HG03521 (cell line): Measurements from ENCODE around the gene MMP19.
"Not testable (repeated sequence)": the region's sequence is repeated elsewhere in the genome, so short reads cannot be mapped to it uniquely, and the experiment has no call there.

ENCODE experiments used
- ATAC-seq: cut with Tn5 transposase; IDR thresholded peaks from one replicate; pipeline ENCODE4 v1.9.1; 2021; ENCODE audit warnings: mild to moderate bottlenecking, moderate library complexity; ENCODE audit not compliant: unreplicated experiment

Gene MMP19

GRCh38 chr12:55844961-55845360 lies 2.2 kb upstream of the MMP19 start:
- no peak for ATAC-seq

GRCh38 chr12:55843431-55843830 lies 695 bp upstream of the MMP19 start:
- no peak for ATAC-seq

- ATAC-seq: no peak
Measured at GRCh38 chr12:55840581-55841351, 2.0 kb downstream of the MMP19 start.

GRCh38 chr12:55839345-55840140 lies 3.2 kb downstream of the MMP19 start:
- ATAC-seq: no peak

- no peak for ATAC-seq
Measured at GRCh38 chr12:55838361-55838760, 4.4 kb downstream of the MMP19 start.

GRCh38 chr12:55834400-55834799 lies 8.3 kb downstream of the MMP19 start:
- not testable (repeated sequence) for ATAC-seq

GRCh38 chr12:55833056-55833455 lies 9.7 kb downstream of the MMP19 start:
- no peak for ATAC-seq

GRCh38 chr12:55831447-55831815 lies 11.3 kb downstream of the MMP19 start:
- no peak for ATAC-seq

- ATAC-seq: no peak
Measured at GRCh38 chr12:55830601-55831446, 11.9 kb downstream of the MMP19 start.

- ATAC-seq: peak; percentile 14
Measured at GRCh38 chr12:55829967-55830600, 12.7 kb downstream of the MMP19 start.

GRCh38 chr12:55828357-55828756 lies 14.4 kb downstream of the MMP19 start:
- ATAC-seq: no peak

- no peak for ATAC-seq
Measured at GRCh38 chr12:55827806-55828205, 14.9 kb downstream of the MMP19 start.

- ATAC-seq: no peak
Measured at GRCh38 chr12:55824726-55825125, 18.0 kb downstream of the MMP19 start.

- ATAC-seq: no peak
Measured at GRCh38 chr12:55823419-55823818, 19.3 kb downstream of the MMP19 start.

GRCh38 chr12:55822228-55822627 lies 20.5 kb downstream of the MMP19 start:
- no peak for ATAC-seq

GRCh38 chr12:55820679-55821078 lies 22.1 kb downstream of the MMP19 start:
- ATAC-seq: no peak

GRCh38 chr12:55818886-55819285 lies 23.9 kb downstream of the MMP19 start:
- no peak for ATAC-seq

GRCh38 chr12:55818140-55818728 lies 24.5 kb downstream of the MMP19 start:
- ATAC-seq: peak; percentile 21

GRCh38 chr12:55817345-55818139 lies 25.2 kb downstream of the MMP19 start, which contains the start of the genes ORMDL2 and SARNP:
Gene ORMDL2 (plus strand): TSS chr12:55818041. CDS start chr12:55819000, 959 bp downstream.
Gene SARNP (minus strand): TSS chr12:55817724. CDS start chr12:55817701, 23 bp downstream.
- ATAC-seq: peak; percentile 97
